GM21825 (cell line): Measurements from ENCODE around the gene RBMX2.
"Not testable (repeated sequence)": the region's sequence is repeated elsewhere in the genome, so short reads cannot be mapped to it uniquely, and the experiment has no call there.

Source experiments
- ATAC-seq: cut with Tn5 transposase; IDR thresholded peaks from one replicate; pipeline ENCODE4 v1.9.1; 2021; ENCODE audit warnings: mild to moderate bottlenecking, moderate library complexity; ENCODE audit not compliant: unreplicated experiment

The RBMX2 gene

GRCh38 chrX:130401415-130402207, at the start of gene RBMX2:
RBMX2 (plus strand) TSS chrX:130401987; CDS start chrX:130402033, 46 bp downstream.
- peak; percentile 93 for ATAC-seq

- not testable (repeated sequence) for ATAC-seq
Observed at GRCh38 chrX:130352050-130352449, 49.7 kb upstream of the RBMX2 start.

GRCh38 chrX:130376077-130376476, 25.7 kb upstream of the RBMX2 start:
- ATAC-seq = no peak

GRCh38 chrX:130378024-130378669, 23.6 kb upstream of the RBMX2 start:
- ATAC-seq = no peak

- ATAC-seq = no peak
Observed at GRCh38 chrX:130385520-130385919, 16.3 kb upstream of the RBMX2 start, which contains the start of gene GPR119. GPR119 (minus strand) TSS chrX:130385674; CDS start chrX:130385447, 227 bp downstream.

GRCh38 chrX:130386408-130386808, 15.4 kb upstream of the RBMX2 start:
- ATAC-seq = no peak

GRCh38 chrX:130393451-130394074, 8.2 kb upstream of the RBMX2 start:
- ATAC-seq = no peak

GRCh38 chrX:130395341-130395740, 6.4 kb upstream of the RBMX2 start:
- ATAC-seq = no peak

GRCh38 chrX:130402208-130402684, 459 bp downstream of the RBMX2 start:
- peak; percentile 10 for ATAC-seq

- ATAC-seq = no peak
Observed at GRCh38 chrX:130413415-130413814, 11.6 kb downstream of the RBMX2 start.

GRCh38 chrX:130414800-130415199, 13.0 kb downstream of the RBMX2 start:
- no peak for ATAC-seq

- ATAC-seq = no peak
Observed at GRCh38 chrX:130415201-130415600, 13.4 kb downstream of the RBMX2 start.

- ATAC-seq = no peak
Observed at GRCh38 chrX:130416785-130417184, 15.0 kb downstream of the RBMX2 start.

- ATAC-seq = no peak
Observed at GRCh38 chrX:130418066-130418465, 16.3 kb downstream of the RBMX2 start.

- no peak for ATAC-seq
Observed at GRCh38 chrX:130418740-130419139, 17.0 kb downstream of the RBMX2 start.

GRCh38 chrX:130419263-130419662, 17.5 kb downstream of the RBMX2 start:
- no peak for ATAC-seq

GRCh38 chrX:130426531-130426930, 24.7 kb downstream of the RBMX2 start:
- ATAC-seq = no peak

- ATAC-seq = not testable (repeated sequence)
Observed at GRCh38 chrX:130429236-130429635, 27.4 kb downstream of the RBMX2 start.

- no peak for ATAC-seq
Observed at GRCh38 chrX:130435937-130436336, 34.1 kb downstream of the RBMX2 start.

GRCh38 chrX:130437996-130438395, 36.2 kb downstream of the RBMX2 start:
- not testable (repeated sequence) for ATAC-seq

GRCh38 chrX:130443875-130444274, 42.1 kb downstream of the RBMX2 start:
- ATAC-seq = no peak
